GM12875 (cell line): ENCODE measurements around the gene NRG3.

Experiments
- H3K4me3 ChIP-seq: one replicate; pipeline ENCODE4 v1.5.1; 2011; ENCODE audit warnings: low read depth, low read length, control low read depth
- CTCF ChIP-seq: IDR thresholded peaks from 2 replicates; pipeline ENCODE4 v1.5.1; 2011; ENCODE audit warnings: low read depth, mild to moderate bottlenecking, control low read depth, inconsistent platforms, low read length, moderate library complexity, borderline replicate concordance; ENCODE audit not compliant: insufficient read depth

The NRG3 gene

DNA sequence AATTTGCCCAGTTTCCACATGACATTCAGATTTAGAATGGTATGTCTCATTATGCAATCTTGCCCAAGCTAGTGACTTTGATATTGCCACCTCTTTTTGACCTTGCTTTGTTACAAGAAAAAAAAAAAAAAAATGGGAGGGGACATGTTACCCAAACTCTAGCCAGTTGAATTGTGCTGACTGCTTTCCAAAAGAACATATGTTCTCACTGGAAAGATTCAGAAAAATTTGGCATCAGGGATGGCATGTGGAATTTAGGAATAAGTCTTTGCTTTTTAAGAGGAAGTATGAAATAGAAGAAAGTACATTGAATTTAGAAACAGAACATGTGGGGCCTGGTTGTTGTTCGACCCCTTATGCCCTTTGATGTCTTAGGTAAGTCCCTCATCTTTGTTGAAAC is 846.8 kb downstream of the NRG3 start:
- H3K4me3 ChIP-seq: no peak overlapping the region

DNA sequence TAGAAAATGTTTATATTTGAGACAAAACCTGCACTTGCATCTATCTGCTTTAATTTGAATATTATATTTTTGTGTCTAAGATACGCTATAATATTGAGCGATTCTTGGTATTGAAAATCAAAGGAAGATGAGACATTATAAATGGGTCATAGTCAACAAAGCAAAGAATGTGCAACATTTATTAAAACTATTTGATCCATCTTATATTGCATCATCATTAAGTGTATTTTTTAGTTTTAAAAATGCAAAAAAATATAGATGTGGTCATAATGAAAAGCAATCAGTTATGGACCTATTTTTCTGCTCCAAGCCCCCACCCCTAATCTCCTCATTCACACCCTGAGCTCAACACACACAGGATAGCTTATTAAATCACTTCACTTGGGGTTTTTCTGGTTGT is 847.3 kb downstream of the NRG3 start:
- TF ChIP-seq CTCF: no peak
- H3K4me3 ChIP-seq: no peak overlapping the region

More for the DNA sequence above, 846.8 kb downstream of the NRG3 start:
- no peak for TF ChIP-seq CTCF

DNA sequence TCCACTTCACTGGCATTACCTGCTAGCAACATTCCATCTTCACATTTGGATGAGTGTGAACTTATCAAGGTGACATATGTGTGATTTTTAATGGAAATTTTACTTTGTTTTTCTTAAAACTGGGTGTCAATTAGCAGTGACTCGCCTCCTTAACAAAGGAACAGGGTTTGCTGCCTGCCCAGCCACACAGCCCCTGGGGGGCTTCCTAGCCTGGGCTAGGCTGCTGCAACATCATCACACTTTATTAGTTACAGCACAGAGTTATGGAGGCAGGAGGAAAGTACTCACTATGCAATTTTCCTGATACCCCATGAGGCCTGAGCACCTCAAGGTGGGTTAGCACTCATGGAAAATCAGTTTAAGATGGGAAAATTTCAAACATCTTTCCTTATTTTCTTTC is 861.3 kb downstream of the NRG3 start:
- no peak overlapping the region for H3K4me3 ChIP-seq
- no peak for TF ChIP-seq CTCF

DNA sequence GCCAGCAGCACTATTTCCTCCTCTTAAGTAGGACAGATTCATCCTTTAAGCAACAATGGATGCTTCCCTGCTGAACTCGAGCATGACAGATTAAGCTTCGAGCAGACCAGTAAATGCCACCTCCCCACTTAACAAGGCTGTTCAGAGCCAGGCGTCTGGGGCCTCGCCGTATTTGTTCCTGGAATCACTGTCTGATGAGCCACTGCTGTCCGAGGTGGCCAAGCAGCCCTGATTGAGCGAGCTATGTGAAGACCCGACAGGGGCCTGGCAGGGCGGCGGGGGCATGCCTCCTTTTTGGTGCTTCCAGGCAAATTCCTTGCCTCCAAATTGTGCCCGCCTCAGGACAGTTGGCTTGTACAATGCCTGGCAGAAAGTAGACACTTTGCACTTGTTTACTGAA is 862.6 kb downstream of the NRG3 start:
- no peak overlapping the region for H3K4me3 ChIP-seq
- no peak for TF ChIP-seq CTCF

DNA sequence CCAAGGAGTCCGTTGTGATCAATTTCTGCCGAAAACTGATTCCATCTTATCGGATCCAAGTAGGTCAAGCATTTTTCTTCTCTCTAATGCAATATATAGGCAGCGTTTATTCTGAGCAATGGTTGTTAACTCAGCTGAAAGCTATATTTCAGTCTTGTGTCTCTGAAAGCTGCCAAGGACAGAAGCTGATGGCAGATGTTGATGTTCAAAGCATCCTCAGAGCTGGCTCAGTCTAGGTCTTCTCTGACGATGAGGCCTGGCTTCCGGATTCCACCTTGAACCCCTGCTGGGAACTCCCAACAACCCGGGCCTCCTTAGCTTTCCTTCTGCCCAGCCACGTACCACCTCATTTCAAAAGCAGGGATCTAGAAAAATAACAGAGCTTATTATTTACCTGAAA is 863.6 kb downstream of the NRG3 start:
- H3K4me3 ChIP-seq: no peak overlapping the region
- no peak for TF ChIP-seq CTCF

- no peak for TF ChIP-seq CTCF
- no peak overlapping the region for H3K4me3 ChIP-seq
These were observed 867.5 kb downstream of the NRG3 start for GRCh38 chr10:82742478-82742877.

DNA sequence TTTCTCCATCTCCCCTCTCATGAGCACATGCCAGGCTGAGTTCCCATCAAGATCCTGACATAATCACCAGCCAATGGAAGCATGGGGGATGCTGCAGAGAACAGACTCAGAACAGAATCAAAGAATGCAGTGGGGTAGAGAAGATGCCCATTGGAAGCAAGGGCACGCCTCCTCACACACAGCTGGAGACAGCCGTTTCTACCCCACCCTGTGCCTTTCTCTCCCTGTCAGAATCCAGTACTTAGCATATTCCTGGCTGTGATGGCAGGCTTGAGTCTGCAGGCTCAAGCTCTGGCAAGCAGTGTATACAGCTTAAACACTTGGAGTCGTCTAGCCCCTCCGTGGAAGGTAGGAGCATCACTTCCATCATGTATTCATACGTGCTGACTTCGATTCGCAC is 867.9 kb downstream of the NRG3 start:
- TF ChIP-seq CTCF: no peak

More for the DNA sequence above, 867.9 kb downstream of the NRG3 start:
- no peak overlapping the region for H3K4me3 ChIP-seq
